Fibroblast of lung (primary cell): ENCODE measurements around the gene RFFL. TPM values are rescaled to one million over a fixed set of nuclear protein-coding genes. Genes with fewer than 3 reads are reported as not detected.
"Not testable (repeated sequence)": the region's sequence is repeated elsewhere in the genome, so short reads cannot be mapped to it uniquely, and the experiment has no call there.

ENCODE experiments used
- DNase-seq, 2 donors: peaks; one replicate each; pipeline versions ENCODE4 v3.0.0 to v3.0.0-alpha.2; 2010; ENCODE audit warnings: low read depth in 2 of 2
- H2AFZ ChIP-seq: 2 replicates; pipeline ENCODE4 v1.5.1; 2012; ENCODE audit warnings: low read length, control low read depth, inconsistent platforms
- H3K27ac ChIP-seq: 2 replicates; pipeline ENCODE4 v1.5.1; 2011; ENCODE audit warnings: low read length, control low read depth; ENCODE audit not compliant: insufficient read depth
- H3K27me3 ChIP-seq: 2 replicates; pipeline ENCODE4 v1.5.1; 2011; ENCODE audit warnings: mild to moderate bottlenecking, low read length; ENCODE audit not compliant: control insufficient read depth, insufficient read depth
- H3K36me3 ChIP-seq: 2 replicates; pipeline ENCODE4 v1.5.1; 2011; ENCODE audit warnings: low read length; ENCODE audit not compliant: control insufficient read depth, insufficient read depth
- H3K4me1 ChIP-seq: 2 replicates; pipeline ENCODE4 v1.5.1; 2011; ENCODE audit warnings: low read length; ENCODE audit not compliant: control insufficient read depth, insufficient read depth; ENCODE audit errors: extremely low read depth
- H3K4me2 ChIP-seq: 2 replicates; pipeline ENCODE4 v1.5.1; 2011; ENCODE audit warnings: low read length, control low read depth; ENCODE audit not compliant: insufficient read depth; ENCODE audit errors: extremely low read depth
- H3K4me3 ChIP-seq, 4 experiments: fragments of 200-600 bp in 1 of 4; sonication (generic) in 1 of 4; replicated peaks in 1 of 4; 2 replicates each; pipeline ENCODE4 v1.5.1; 2011 to 2016; ENCODE audit warnings: low read length in 4 of 4, low read depth in 3 of 4, mild to moderate bottlenecking in 3 of 4, control low read depth in 2 of 4, inconsistent platforms in 1 of 4, mixed read lengths in 1 of 4; ENCODE audit not compliant: insufficient read depth in 1 of 4; ENCODE audit errors: control extremely low read depth in 1 of 4
- H3K79me2 ChIP-seq: 2 replicates; pipeline ENCODE4 v1.5.1; 2012; ENCODE audit warnings: mild to moderate bottlenecking, low read length, inconsistent platforms; ENCODE audit not compliant: control insufficient read depth, insufficient read depth
- H3K9ac ChIP-seq: 2 replicates; pipeline ENCODE4 v1.5.1; 2011; ENCODE audit warnings: mild to moderate bottlenecking, low read length, control low read depth; ENCODE audit not compliant: insufficient read depth
- H3K9me3 ChIP-seq: 2 replicates; pipeline ENCODE4 v1.5.1; 2012; ENCODE audit warnings: low read depth, low read length; ENCODE audit not compliant: control insufficient read depth, insufficient read depth
- H4K20me1 ChIP-seq: 2 replicates; pipeline ENCODE4 v1.5.1; 2011; ENCODE audit warnings: low read length; ENCODE audit not compliant: control insufficient read depth, insufficient read depth; ENCODE audit errors: extremely low read depth
- EZH2 ChIP-seq: IDR thresholded peaks from 2 replicates; pipeline ENCODE4 v1.5.1; 2012; ENCODE audit warnings: low read length, control low read depth, mild to moderate bottlenecking; ENCODE audit errors: missing control alignments
- polyA plus RNA-seq, 2 donors: library from polyadenylated mRNA; depleted of rRNA in 1 of 2; stranded (reverse) in 1 of 2; unstranded in 1 of 2; fragments of >200 nt; gene quantifications; 2 replicates each; pipeline ENCODE4 v1.2.1, GENCODE V29; 2011 to 2012; ENCODE audit warnings: missing spikeins in 1 of 2
- total RNA-seq: library from RNA; depleted of rRNA; stranded (reverse); fragments of >200 nt; gene quantifications from 2 replicates; pipeline ENCODE4 v1.2.1, GENCODE V29; 2014
- TF ChIP-seq, protein P1 (sequence below), 2 donors: IDR thresholded peaks in 1 of 2; conservative IDR thresholded peaks in 1 of 2; 1 replicate in 1 of 2; 2 replicates in 1 of 2; pipeline ENCODE4 v1.5.1; 2011 to 2012; ENCODE audit warnings: low read length in 2 of 2, control low read depth in 1 of 2, inconsistent platforms in 1 of 2, low read depth in 1 of 2, mild to moderate bottlenecking in 1 of 2

RFFL gene
- total and polyA plus RNA-seq, 2 donors (not counting 1 experiment from before 2014, with no cell fraction given): 10.1 to 15.9 TPM

GRCh38 chr17:35046245-35046644, 17.3 kb downstream of the RFFL start:
- no peaks in the 10 kb centered on the region for H4K20me1 ChIP-seq
- H3K4me2 ChIP-seq: no peak overlapping the region
- H3K4me1 ChIP-seq: no peaks in the 10 kb centered on the region
- no peak overlapping the region for H3K9ac ChIP-seq
- no peak overlapping the region for H3K27ac ChIP-seq
- TF ChIP-seq, protein P1, sequence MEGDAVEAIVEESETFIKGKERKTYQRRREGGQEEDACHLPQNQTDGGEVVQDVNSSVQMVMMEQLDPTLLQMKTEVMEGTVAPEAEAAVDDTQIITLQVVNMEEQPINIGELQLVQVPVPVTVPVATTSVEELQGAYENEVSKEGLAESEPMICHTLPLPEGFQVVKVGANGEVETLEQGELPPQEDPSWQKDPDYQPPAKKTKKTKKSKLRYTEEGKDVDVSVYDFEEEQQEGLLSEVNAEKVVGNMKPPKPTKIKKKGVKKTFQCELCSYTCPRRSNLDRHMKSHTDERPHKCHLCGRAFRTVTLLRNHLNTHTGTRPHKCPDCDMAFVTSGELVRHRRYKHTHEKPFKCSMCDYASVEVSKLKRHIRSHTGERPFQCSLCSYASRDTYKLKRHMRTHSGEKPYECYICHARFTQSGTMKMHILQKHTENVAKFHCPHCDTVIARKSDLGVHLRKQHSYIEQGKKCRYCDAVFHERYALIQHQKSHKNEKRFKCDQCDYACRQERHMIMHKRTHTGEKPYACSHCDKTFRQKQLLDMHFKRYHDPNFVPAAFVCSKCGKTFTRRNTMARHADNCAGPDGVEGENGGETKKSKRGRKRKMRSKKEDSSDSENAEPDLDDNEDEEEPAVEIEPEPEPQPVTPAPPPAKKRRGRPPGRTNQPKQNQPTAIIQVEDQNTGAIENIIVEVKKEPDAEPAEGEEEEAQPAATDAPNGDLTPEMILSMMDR (conservative IDR thresholded peaks at IDR 0.05 in 1 of 2, IDR thresholded peaks at IDR 0.05 in 1 of 2; ENCODE audit: low read depth in 1 of 2, low read length in 2 of 2): no peak
- TF ChIP-seq EZH2: no peak
- H3K4me3 ChIP-seq: no peak overlapping the region
- H2AFZ ChIP-seq: no peak overlapping the region
- H3K9me3 ChIP-seq: no peaks in the 10 kb centered on the region
- H3K79me2 ChIP-seq: peaks cover 17% of the 10 kb centered on the region
- DNase-seq: no peak
- H3K36me3 ChIP-seq: no peaks in the 10 kb centered on the region
- H3K27me3 ChIP-seq: no peaks in the 10 kb centered on the region

GRCh38 chr17:35045458-35045979, 18.0 kb downstream of the RFFL start:
- H4K20me1 ChIP-seq, H3K9ac ChIP-seq, H3K36me3 ChIP-seq, DNase-seq, H3K4me2 ChIP-seq, H3K4me1 ChIP-seq, H3K27me3 ChIP-seq, H2AFZ ChIP-seq, H3K9me3 ChIP-seq, H3K4me3 ChIP-seq, H3K27ac ChIP-seq: not testable (repeated sequence)
- peaks cover 13% of the 10 kb centered on the region for H3K79me2 ChIP-seq

DNA sequence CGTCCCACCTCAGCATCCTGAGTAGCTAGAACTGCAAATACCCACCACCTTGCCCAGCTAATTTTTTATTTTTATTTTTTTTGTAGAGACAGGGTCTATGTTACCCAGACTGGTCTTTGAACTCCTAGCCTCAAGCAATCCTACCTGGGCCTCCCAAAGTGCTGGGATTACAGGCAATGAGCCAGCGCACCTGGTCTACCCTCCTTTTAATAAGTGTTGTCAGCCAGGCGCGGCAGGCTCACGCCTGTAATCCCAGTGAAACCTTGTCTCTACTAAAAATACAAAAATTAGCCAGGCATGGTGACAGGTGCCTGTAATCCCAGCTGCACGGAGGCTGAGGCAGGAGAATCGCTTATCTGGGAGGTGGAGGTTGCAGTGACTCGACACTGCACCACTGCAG, 19.3 kb downstream of the RFFL start:
- Histone ChIP-seq H4K20me1 (no peaks in the 10 kb centered on the region), H3K4me1 (no peaks in the 10 kb centered on the region), H3K9me3 (no peaks in the 10 kb centered on the region), H3K79me2 (peaks cover 7% of the 10 kb centered on the region), H3K4me3 (no peak overlapping the region), H3K27me3 (no peaks in the 10 kb centered on the region), H3K4me2 (no peak overlapping the region), H3K27ac (no peak overlapping the region), H3K36me3 (no peaks in the 10 kb centered on the region), H3K9ac (no peak overlapping the region), H2AFZ (no peak overlapping the region)
- no peak for DNase-seq
- TF ChIP-seq EZH2: no peak
- TF ChIP-seq, protein P1 (conservative IDR thresholded peaks at IDR 0.05 in 1 of 2, IDR thresholded peaks at IDR 0.05 in 1 of 2; ENCODE audit: low read depth in 1 of 2, low read length in 2 of 2): no peak
